ENCODE results near the gene RPAP3.

Gene RPAP3

DNA sequence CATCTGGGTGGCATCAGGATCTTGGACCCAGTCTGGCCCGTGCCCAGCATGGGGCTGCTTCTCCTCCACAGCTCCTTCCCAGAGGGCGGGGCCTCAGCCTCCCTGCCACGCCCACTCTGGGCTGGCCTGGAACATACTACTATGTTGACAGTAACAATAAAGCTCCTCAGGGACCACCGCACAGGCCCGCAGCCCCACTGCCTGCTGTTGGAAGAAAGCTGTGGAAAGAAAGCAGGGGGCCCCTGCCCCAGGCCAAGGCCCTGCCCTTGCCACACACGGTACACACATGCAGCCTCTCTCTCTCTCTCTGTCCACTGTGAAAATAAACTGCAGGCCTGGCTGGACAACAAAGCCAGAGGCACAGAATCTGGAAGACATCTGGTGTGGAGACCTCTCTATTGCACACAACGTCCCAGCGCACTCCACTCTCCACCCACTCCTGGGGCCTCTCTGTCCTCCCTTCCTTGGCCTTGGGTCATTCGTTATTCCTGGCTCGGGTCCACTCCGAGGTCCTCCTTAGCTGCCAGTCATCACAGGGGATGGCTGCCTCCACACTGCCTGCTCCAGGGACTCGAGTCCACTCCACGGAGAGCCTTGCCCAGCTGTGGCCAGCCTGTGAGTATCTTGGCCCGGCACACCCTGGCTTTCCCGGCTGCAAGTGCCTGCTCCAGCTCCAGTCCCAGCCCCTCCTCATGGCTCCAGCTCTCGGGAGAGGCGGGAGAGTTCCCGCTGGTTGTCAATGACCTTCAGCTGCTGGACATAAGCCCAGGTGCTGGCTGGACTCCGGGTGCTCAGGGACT, 31.2 kb upstream of the RPAP3 start:
- DNase-seq (ENCODE audit: low spot score), result no peak
- no peak overlapping the region for H3K27ac Mint-ChIP-seq
- no peaks in the 10 kb centered on the region for H3K27me3 Mint-ChIP-seq (ENCODE audit: low read depth)
- H3K36me3 Mint-ChIP-seq (ENCODE audit: low read depth), result no peaks in the 10 kb centered on the region
- H3K4me3 Mint-ChIP-seq, result no peak overlapping the region
- no peaks in the 10 kb centered on the region for H3K9me3 Mint-ChIP-seq
- peaks cover 5% of the 10 kb centered on the region for H3K4me1 Mint-ChIP-seq (ENCODE audit: low read depth)

DNA sequence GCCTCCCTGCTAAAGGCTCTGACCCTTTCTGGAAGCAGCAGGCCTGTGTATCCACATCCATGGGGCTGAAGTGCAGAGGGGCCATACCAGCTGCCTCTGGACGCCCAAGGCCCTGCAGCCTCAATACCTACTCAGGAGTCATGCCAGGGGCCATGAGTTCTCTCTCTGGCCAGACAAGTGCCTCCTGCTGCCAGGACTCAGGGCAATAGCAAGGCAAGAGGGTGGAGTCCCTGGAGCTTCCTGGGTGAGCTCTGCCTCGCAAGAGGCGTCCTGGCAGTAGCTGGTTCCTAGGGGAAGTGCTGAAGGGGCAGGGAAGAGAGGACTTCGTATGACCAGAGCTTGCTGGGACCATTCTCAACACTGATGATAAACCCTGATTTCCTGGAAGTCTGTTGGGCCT, 30.4 kb upstream of the RPAP3 start:
- H3K4me3 Mint-ChIP-seq, result no peak overlapping the region
- H3K36me3 Mint-ChIP-seq (ENCODE audit: low read depth), result no peaks in the 10 kb centered on the region

DNA sequence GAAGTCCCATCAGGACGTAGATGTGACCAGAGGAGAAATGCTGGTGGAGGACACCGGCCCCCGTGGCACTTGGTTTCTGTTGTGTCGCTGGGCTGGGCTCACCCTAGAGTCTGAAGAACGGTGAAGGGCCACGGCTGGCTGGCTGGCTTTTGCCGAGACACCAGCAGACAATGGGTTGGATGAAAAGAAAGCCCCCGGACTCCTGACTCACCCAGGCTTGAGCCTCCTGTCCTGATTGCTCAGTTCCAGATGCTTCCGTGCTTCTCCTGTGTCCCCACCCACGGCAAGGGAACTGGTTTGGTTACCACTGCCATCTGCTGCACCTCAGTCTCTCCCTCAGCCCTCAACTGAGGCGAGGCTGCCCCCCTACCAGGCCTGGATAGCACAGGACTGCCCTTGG, 29.8 kb upstream of the RPAP3 start:
- H3K4me1 Mint-ChIP-seq (ENCODE audit: low read depth), result no peaks in the 10 kb centered on the region
- H3K9me3 Mint-ChIP-seq, result no peaks in the 10 kb centered on the region
- no peak for DNase-seq (ENCODE audit: low spot score)
- H3K4me3 Mint-ChIP-seq, result no peak overlapping the region
- H3K27me3 Mint-ChIP-seq (ENCODE audit: low read depth), result no peaks in the 10 kb centered on the region
- H3K27ac Mint-ChIP-seq, result no peak overlapping the region
- H3K36me3 Mint-ChIP-seq (ENCODE audit: low read depth), result no peaks in the 10 kb centered on the region

More for the DNA sequence above, 30.4 kb upstream of the RPAP3 start:
- H3K27ac Mint-ChIP-seq, result no peak overlapping the region
- H3K4me1 Mint-ChIP-seq (ENCODE audit: low read depth), result peaks cover 1% of the 10 kb centered on the region
- DNase-seq (ENCODE audit: low spot score), result no peak
- H3K27me3 Mint-ChIP-seq (ENCODE audit: low read depth), result no peaks in the 10 kb centered on the region
- H3K9me3 Mint-ChIP-seq, result no peaks in the 10 kb centered on the region

DNA sequence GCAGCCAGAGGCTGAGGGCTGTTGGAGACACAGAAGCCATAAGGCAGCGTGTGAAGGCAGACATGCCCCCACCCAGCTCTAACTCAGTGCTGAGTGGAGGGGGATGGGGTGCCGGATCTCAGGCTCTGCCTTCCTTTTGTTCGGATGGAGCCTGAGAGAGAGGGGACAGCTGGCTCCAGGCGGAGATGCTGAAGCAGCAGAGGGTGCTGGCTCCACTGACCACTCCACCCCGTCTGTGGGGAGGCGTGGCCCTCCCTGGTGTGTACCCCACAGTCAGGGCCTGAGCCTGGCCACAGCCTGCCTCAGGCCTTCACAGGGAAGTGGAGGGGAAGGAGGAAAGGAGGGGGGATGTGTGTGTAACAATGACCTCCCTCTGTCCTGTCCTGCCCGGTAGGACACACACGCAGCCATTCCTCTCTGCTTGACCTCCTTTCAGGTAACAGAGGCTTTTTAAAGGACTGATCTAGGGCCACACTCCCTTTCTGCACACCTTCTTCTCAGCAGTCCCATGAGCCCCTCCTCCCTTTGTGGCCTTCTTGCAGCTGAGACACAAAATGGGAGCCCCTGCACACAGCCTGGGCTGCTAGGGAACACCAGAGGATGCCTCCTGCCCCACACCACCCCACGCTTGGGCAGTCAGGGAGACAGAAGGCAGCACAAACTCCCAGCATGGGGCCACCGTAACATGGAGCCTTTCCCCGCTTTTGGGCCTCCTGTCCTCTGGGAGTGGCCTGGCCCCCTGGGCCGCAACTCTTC, 29.1 kb upstream of the RPAP3 start:
- Mint-ChIP-seq H3K36me3 (ENCODE audit: low read depth) (no peaks in the 10 kb centered on the region), H3K27ac (no peak overlapping the region), H3K27me3 (ENCODE audit: low read depth) (no peaks in the 10 kb centered on the region), H3K4me1 (ENCODE audit: low read depth) (no peaks in the 10 kb centered on the region), H3K4me3 (no peak overlapping the region), H3K9me3 (no peaks in the 10 kb centered on the region)
- no peak for DNase-seq (ENCODE audit: low spot score)

DNA sequence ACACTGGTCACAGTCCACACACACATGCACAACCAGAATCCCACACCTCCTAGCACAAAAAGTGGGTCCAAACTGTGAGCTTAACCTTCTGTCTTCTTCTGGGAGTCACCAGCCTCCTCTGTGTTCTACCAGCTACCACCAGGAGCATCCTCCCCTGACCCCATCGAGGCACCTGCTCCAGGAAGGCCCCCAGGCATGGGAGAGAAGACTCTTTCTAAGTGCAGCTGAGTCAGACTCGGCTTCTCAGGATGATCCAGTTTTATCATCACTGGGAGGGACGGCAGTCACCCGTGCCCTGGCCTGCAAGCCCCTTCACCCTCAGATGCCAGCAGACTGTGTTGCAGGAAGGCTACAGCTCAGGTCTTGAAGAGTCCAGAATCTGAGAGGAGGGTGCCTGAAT, 27.3 kb upstream of the RPAP3 start:
- Mint-ChIP-seq H3K9me3 (no peaks in the 10 kb centered on the region), H3K27ac (no peak overlapping the region)

DNA sequence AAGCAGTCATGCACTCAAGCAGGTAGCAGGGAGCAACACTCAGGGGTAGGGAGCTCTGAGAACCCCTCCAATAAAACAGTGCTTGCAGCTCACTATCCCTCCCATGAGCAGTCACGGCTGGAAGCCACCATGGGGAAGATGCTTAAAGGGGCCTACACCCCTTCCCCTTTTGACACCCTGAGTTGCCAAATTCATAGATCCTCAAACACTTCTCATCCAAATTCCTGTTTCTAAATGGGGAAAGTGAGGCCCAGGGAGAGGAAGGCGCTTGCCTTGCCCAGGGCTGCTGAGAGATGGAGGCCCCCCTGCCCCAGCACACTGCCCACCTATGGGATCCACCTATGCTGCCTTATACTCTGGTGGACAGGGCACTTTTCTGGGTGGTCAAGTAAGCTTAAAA, 26.7 kb upstream of the RPAP3 start:
- no peaks in the 10 kb centered on the region for H3K9me3 Mint-ChIP-seq
- H3K27me3 Mint-ChIP-seq (ENCODE audit: low read depth), result no peaks in the 10 kb centered on the region
- H3K36me3 Mint-ChIP-seq (ENCODE audit: low read depth), result no peaks in the 10 kb centered on the region
- H3K4me3 Mint-ChIP-seq, result no peak overlapping the region
- H3K4me1 Mint-ChIP-seq (ENCODE audit: low read depth), result no peaks in the 10 kb centered on the region
- no peak overlapping the region for H3K27ac Mint-ChIP-seq
- DNase-seq (ENCODE audit: low spot score), result no peak

More for the DNA sequence above, 27.3 kb upstream of the RPAP3 start:
- no peaks in the 10 kb centered on the region for H3K4me1 Mint-ChIP-seq (ENCODE audit: low read depth)
- no peaks in the 10 kb centered on the region for H3K27me3 Mint-ChIP-seq (ENCODE audit: low read depth)
- no peaks in the 10 kb centered on the region for H3K36me3 Mint-ChIP-seq (ENCODE audit: low read depth)
- no peak overlapping the region for H3K4me3 Mint-ChIP-seq
- no peak for DNase-seq (ENCODE audit: low spot score)

DNA sequence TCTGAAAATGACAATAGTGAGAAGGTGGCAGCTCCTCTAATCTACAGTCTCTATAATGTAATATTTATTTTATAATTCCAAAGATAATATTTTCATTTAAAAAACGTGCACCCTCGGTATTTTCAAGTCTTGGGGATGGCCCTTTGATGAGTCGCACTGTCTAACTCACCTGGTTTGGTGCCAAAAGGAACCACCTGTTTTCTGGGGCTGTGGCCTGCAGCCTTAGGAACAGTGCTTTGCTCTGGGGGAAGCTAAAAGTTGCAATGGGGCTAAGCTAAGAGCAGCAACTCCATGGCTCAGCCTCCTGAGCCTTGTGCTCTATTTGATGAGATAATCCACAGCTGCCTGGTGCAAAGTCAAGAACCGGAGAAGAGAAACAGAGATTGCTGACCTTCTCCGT, 25.9 kb upstream of the RPAP3 start:
- H3K27ac Mint-ChIP-seq, result no peak overlapping the region
- H3K27me3 Mint-ChIP-seq (ENCODE audit: low read depth), result no peaks in the 10 kb centered on the region
- no peaks in the 10 kb centered on the region for H3K9me3 Mint-ChIP-seq
- no peaks in the 10 kb centered on the region for H3K4me1 Mint-ChIP-seq (ENCODE audit: low read depth)
- H3K4me3 Mint-ChIP-seq, result no peak overlapping the region
- no peaks in the 10 kb centered on the region for H3K36me3 Mint-ChIP-seq (ENCODE audit: low read depth)
- no peak for DNase-seq (ENCODE audit: low spot score)

DNA sequence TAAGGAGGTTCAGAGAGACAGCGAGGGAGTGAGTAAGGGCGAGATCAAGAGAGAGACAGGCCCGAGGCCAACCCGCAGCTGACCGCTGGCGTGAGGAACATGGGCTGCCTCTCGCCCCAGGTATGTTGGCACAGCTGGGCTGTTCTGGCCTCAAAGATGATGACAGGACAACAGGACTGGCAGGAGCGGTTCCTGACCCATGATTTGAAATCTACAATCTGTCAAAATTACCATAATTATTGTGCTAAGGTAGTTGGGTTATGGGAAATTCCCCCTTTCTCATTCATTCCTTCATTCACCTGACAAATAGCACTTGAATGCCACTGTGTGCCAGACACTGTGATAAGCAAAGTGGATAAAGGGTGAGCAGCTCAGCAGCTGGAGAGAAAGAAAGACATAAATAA, 24.5 kb upstream of the RPAP3 start:
- DNase-seq (ENCODE audit: low spot score), result no peak
- H3K36me3 Mint-ChIP-seq (ENCODE audit: low read depth), result no peaks in the 10 kb centered on the region
- no peaks in the 10 kb centered on the region for H3K27me3 Mint-ChIP-seq (ENCODE audit: low read depth)
- H3K27ac Mint-ChIP-seq, result no peak overlapping the region
- H3K4me1 Mint-ChIP-seq (ENCODE audit: low read depth), result no peaks in the 10 kb centered on the region
- H3K9me3 Mint-ChIP-seq, result no peaks in the 10 kb centered on the region
- H3K4me3 Mint-ChIP-seq, result no peak overlapping the region

DNA sequence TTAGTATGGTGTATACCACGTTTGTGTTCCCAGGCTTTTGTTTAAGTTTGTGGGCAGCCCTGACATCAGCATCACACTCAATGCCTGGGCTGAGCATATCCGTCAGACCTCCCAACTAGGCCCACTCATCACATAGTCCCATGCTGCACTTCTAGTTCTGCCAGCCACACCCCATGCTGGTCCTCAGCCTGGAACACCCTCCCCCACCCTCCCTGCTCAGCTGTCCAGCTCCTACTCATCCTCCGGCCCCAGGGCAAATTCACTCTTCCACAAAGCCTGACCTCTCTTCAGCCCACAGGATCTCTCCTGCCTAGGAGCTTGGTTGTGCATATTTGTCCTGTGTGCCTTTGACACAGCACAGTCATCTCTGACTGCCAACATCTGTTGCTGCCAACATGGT, 23.4 kb upstream of the RPAP3 start:
- Mint-ChIP-seq H3K36me3 (ENCODE audit: low read depth) (no peaks in the 10 kb centered on the region), H3K27me3 (ENCODE audit: low read depth) (no peaks in the 10 kb centered on the region), H3K27ac (no peak overlapping the region), H3K9me3 (no peaks in the 10 kb centered on the region), H3K4me3 (no peak overlapping the region), H3K4me1 (ENCODE audit: low read depth) (no peaks in the 10 kb centered on the region)
- no peak for DNase-seq (ENCODE audit: low spot score)

DNA sequence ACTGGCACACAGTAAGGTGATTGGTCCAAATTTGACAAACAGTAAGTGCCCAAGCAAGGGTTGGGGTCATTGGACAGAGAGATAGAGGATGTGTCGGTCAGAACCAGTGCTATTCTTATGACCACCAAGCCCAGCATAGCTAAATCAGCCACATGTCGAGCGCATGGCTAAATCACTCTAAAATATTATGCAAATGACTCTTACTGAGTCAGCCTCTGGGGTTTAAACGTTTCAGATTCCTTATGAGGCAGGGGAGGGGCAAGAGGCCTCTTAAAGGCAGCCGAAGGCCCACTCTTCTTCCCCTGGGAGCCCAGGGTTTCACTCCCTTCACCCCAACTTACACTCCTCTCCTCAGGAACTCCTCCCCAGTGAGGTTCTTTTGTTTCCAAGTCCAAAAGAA, 20.1 kb upstream of the RPAP3 start:
- no peaks in the 10 kb centered on the region for H3K27me3 Mint-ChIP-seq (ENCODE audit: low read depth)
- H3K9me3 Mint-ChIP-seq, result no peaks in the 10 kb centered on the region
- peaks cover 2% of the 10 kb centered on the region for H3K36me3 Mint-ChIP-seq (ENCODE audit: low read depth)
- DNase-seq (ENCODE audit: low spot score), result no peak
- H3K27ac Mint-ChIP-seq, result no peak overlapping the region
- H3K4me3 Mint-ChIP-seq, result no peak overlapping the region
- peaks cover 13% of the 10 kb centered on the region for H3K4me1 Mint-ChIP-seq (ENCODE audit: low read depth)

DNA sequence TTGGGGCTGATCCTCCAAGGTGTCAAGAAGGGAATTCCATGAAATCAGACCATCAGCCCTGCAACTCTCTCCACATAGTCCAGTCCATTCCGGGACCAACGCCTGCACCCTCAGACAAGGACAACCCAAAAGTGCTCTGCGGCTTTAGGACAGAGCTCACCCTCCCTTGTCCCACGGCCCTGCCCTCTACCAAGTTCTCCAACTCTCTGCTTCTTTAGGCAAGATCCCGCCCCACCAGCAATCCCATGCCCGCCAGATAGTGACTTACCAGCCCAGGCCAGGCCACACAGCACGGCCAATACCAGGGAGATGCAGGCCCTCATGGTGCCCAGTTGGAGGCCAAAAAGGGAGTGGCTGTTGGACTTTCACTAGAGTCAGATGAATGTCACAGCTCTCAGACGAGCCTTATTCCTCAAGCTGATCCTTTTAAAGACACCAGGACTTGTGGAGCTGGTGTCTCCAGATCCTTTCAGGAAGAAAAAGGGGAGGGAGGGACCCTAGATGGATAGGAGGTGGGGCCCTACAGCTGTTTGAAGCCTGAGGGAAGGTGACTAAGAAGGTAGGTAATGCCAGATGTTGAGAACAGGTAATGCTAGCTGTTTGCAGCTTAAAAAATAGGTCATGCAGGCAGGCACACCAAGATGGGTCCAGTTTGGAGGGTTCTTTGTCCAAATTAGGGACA, 19.4 kb upstream of the RPAP3 start, which contains the start of gene ENDOU:
ENDOU (minus strand) TSS at position 400 of the 682 bp plus-strand sequence; CDS start at position 323, 77 bp downstream.
- Mint-ChIP-seq H3K27ac (no peak within 1 kb of the TSS), H3K4me1 (ENCODE audit: low read depth) (peaks cover 13% of the 10 kb centered on the region), H3K9me3 (no peaks in the 10 kb centered on the region), H3K36me3 (ENCODE audit: low read depth) (peaks cover 2% of the 10 kb centered on the region), H3K27me3 (ENCODE audit: low read depth) (no peaks in the 10 kb centered on the region), H3K4me3 (no peak within 1 kb of the TSS)
- no peak for DNase-seq (ENCODE audit: low spot score)

DNA sequence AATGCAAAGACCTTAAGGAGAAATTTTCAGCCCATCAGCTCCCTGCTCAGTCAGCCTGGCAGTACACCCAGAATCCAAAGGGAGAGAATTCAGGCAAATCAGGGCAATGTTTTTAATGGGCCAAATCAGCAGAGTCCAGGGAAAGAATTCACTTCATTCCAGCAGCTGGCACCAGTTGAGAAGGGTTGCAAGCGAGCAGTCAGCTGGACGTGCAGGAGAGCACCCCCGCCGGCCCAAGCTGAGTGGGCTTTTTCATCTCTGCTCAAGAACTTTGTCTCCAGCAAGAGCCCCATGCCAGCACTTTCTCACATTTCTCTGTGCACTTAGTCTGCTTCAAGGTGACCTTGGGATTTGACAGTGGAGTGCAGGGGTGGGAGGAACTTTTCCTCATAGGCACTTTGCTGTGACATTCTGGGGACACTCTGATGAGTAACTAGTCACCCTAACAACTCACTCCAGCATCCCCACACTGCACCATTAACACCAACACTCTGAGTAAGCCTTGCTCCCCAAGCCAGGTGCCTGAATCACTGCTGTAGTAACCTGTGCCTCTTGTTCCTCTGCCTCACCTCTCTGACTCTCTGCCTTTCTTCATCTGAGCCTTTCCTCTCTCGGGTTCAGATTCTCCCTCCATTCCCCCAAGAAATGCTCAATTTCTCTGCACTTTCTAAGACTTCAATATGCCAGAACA, 17.3 kb upstream of the RPAP3 start:
- H3K36me3 Mint-ChIP-seq (ENCODE audit: low read depth), result peaks cover 2% of the 10 kb centered on the region
- H3K9me3 Mint-ChIP-seq, result no peaks in the 10 kb centered on the region
- peaks cover 14% of the 10 kb centered on the region for H3K4me1 Mint-ChIP-seq (ENCODE audit: low read depth)
- DNase-seq (ENCODE audit: low spot score), result no peak
- no peak overlapping the region for H3K4me3 Mint-ChIP-seq
- no peaks in the 10 kb centered on the region for H3K27me3 Mint-ChIP-seq (ENCODE audit: low read depth)
- H3K27ac Mint-ChIP-seq, result no peak overlapping the region

DNA sequence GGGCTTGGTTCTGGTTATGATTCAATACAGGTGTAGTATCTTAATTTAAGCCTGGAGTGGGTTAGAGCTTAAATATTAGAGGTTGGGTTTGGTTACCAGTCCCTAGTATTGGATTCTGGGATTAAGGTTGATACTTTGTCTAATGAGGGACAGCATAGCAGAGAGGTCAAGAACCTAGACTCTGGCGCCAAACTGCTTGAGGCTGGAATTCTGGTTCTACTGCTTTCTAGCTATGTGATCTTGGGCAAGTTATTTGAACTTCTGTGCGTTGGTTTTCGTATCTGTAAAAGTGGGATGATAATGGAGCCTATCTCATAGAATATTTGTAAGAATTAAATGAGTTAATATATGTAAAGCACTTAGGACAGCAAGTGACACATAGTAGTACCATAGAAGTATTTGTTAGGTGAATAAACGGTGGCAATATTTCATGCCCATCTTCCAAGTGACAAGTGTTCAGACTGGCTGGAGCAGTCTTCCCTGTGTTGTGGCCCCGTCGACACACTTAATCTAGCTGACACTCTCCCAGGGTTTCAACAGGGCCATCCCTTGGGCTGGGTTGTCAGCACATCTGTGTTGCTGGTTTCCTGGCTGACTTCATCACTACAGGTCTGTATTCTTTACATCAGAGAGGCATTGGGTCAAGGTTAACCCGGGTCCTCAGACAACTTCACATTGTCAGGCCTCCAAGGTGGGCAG, 16.5 kb upstream of the RPAP3 start:
- Mint-ChIP-seq H3K27me3 (ENCODE audit: low read depth) (no peaks in the 10 kb centered on the region), H3K36me3 (ENCODE audit: low read depth) (peaks cover 2% of the 10 kb centered on the region), H3K27ac (no peak overlapping the region), H3K4me1 (ENCODE audit: low read depth) (peaks cover 20% of the 10 kb centered on the region), H3K9me3 (no peaks in the 10 kb centered on the region), H3K4me3 (no peak overlapping the region)
- no peak for DNase-seq (ENCODE audit: low spot score)
